Measurements from ENCODE around the gene SCMH1.

DNA sequence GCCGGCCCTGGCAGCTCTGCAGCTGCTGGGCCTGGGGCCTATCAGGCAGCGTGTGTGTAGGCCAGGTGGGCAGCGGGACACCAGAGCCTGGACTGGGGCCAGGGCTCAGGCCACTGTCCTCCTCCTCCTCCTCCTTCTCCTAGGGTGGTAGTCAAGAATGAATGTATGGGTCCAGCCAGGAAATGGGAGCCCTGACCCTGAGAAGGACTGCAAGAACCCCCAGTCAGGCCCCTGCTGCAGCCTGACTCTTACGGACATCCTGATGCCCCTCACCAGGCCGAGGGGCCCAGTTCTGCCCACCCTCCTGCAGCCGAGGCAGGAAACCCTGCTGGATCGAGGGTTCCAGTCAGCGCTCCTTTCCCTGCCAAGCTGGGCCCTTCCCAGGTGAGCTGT, 224.1 kb downstream of the SCMH1 start:
- TF ChIP-seq, protein P1, sequence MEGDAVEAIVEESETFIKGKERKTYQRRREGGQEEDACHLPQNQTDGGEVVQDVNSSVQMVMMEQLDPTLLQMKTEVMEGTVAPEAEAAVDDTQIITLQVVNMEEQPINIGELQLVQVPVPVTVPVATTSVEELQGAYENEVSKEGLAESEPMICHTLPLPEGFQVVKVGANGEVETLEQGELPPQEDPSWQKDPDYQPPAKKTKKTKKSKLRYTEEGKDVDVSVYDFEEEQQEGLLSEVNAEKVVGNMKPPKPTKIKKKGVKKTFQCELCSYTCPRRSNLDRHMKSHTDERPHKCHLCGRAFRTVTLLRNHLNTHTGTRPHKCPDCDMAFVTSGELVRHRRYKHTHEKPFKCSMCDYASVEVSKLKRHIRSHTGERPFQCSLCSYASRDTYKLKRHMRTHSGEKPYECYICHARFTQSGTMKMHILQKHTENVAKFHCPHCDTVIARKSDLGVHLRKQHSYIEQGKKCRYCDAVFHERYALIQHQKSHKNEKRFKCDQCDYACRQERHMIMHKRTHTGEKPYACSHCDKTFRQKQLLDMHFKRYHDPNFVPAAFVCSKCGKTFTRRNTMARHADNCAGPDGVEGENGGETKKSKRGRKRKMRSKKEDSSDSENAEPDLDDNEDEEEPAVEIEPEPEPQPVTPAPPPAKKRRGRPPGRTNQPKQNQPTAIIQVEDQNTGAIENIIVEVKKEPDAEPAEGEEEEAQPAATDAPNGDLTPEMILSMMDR (IDR thresholded peaks at IDR 0.05), result no peak
- TF ChIP-seq POLR2A (IDR thresholded peaks at IDR 0.05), result no peak

All from uterus (tissue), 2 donors.